ENCODE data around the gene PSMB7.

Gene PSMB7

GRCh38 chr9:124307379-124308030 lies 107.7 kb downstream of the PSMB7 start:
- Histone ChIP-seq H3K4me3 (ENCODE audit: low read depth, low read length) (no peak overlapping the region), H3K9me3 (no peaks in the 10 kb centered on the region), H3K4me1 (no peaks in the 10 kb centered on the region), H3K27me3 (no peaks in the 10 kb centered on the region), H3K36me3 (no peaks in the 10 kb centered on the region)
- TF ChIP-seq CTCF (IDR thresholded peaks at IDR 0.05; ENCODE audit: low read depth, low read length), result no peak
- no peak for DNase-seq

GRCh38 chr9:124306098-124306735 lies 109.0 kb downstream of the PSMB7 start:
- Histone ChIP-seq H3K36me3 (no peaks in the 10 kb centered on the region), H3K4me1 (no peaks in the 10 kb centered on the region), H3K9me3 (no peaks in the 10 kb centered on the region), H3K27me3 (no peaks in the 10 kb centered on the region), H3K4me3 (ENCODE audit: low read depth, low read length) (no peak overlapping the region)
- no peak for DNase-seq
- no peak for TF ChIP-seq CTCF (IDR thresholded peaks at IDR 0.05; ENCODE audit: low read depth, low read length)

- Histone ChIP-seq H3K27me3 (no peaks in the 10 kb centered on the region), H3K9me3 (no peaks in the 10 kb centered on the region), H3K4me1 (no peaks in the 10 kb centered on the region), H3K36me3 (no peaks in the 10 kb centered on the region), H3K4me3 (ENCODE audit: low read depth, low read length) (no peak overlapping the region)
- TF ChIP-seq CTCF (IDR thresholded peaks at IDR 0.05; ENCODE audit: low read depth, low read length), result no peak
- DNase-seq, result no peak
Measured at GRCh38 chr9:124304285-124304684, 111.0 kb downstream of the PSMB7 start.

- H3K4me3 ChIP-seq (ENCODE audit: low read depth, low read length), result no peak overlapping the region
- no peaks in the 10 kb centered on the region for H3K27me3 ChIP-seq
- no peaks in the 10 kb centered on the region for H3K36me3 ChIP-seq
- no peak for TF ChIP-seq CTCF (IDR thresholded peaks at IDR 0.05; ENCODE audit: low read depth, low read length)
- DNase-seq, result no peak
- no peaks in the 10 kb centered on the region for H3K9me3 ChIP-seq
- no peaks in the 10 kb centered on the region for H3K4me1 ChIP-seq
Measured at GRCh38 chr9:124303762-124304161, 111.5 kb downstream of the PSMB7 start.

All from BE2C (cell line).